ENCODE measurements around the gene PSPC1.

DNA sequence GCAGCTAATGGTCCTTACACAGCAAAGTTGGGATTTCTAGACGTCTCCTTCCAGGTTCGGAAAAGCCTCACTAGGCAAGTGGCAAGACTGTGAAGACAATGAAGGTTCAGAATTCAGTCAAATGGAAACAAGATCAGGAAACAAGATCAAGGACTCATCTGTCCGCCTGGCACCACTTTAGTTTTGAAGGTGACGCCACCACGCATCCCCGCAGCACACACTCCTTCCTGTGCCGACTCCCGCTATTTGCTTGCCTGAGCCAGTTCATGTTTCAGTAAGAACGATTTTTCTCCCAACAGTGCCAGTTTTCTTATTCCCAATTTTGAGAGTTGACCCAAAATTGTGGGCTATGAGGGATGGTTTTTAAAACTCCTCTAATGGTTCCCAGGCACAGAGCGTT is 107.8 kb downstream of the PSPC1 start:
- TF ChIP-seq POLR2A (IDR thresholded peaks at IDR 0.05; ENCODE audit: low read length): no peak
- TF ChIP-seq GATA1 (IDR thresholded peaks at IDR 0.05; ENCODE audit: low read depth, low read length): no peak
